GM12874 (cell line): Measurements from ENCODE around the gene ACTN1.

Experiments used
- TF ChIP-seq, protein P1 (sequence below): IDR thresholded peaks from 2 replicates; pipeline ENCODE4 v1.5.1; 2011; ENCODE audit warnings: low read depth, mild to moderate bottlenecking, control low read depth, low read length, moderate library complexity; ENCODE audit not compliant: insufficient read depth

Gene ACTN1

DNA sequence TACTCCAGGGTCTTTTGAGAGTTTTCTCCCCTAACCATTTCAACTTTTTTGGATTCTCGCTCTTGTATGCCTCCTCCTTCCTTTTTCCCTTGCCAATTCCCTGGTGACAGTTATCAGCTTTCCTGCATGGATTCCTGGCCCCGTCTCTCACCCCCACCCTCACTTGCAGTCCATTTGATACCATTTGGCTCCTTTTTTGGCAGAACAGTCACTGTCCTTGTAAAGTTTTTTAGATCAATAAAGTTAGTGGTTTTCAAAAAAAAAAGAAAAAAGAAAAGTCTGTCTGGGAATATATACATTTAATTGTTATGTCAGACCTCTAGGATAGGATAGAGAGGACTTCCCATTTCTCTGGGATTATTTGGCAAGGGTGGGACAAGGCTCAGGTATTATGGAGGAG, 42.1 kb downstream of the ACTN1 start:
- TF ChIP-seq, protein P1, sequence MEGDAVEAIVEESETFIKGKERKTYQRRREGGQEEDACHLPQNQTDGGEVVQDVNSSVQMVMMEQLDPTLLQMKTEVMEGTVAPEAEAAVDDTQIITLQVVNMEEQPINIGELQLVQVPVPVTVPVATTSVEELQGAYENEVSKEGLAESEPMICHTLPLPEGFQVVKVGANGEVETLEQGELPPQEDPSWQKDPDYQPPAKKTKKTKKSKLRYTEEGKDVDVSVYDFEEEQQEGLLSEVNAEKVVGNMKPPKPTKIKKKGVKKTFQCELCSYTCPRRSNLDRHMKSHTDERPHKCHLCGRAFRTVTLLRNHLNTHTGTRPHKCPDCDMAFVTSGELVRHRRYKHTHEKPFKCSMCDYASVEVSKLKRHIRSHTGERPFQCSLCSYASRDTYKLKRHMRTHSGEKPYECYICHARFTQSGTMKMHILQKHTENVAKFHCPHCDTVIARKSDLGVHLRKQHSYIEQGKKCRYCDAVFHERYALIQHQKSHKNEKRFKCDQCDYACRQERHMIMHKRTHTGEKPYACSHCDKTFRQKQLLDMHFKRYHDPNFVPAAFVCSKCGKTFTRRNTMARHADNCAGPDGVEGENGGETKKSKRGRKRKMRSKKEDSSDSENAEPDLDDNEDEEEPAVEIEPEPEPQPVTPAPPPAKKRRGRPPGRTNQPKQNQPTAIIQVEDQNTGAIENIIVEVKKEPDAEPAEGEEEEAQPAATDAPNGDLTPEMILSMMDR, result no peak

- TF ChIP-seq, protein P1, result no peak
These were observed 42.6 kb downstream of the ACTN1 start for GRCh38 chr14:68936476-68936875.

DNA sequence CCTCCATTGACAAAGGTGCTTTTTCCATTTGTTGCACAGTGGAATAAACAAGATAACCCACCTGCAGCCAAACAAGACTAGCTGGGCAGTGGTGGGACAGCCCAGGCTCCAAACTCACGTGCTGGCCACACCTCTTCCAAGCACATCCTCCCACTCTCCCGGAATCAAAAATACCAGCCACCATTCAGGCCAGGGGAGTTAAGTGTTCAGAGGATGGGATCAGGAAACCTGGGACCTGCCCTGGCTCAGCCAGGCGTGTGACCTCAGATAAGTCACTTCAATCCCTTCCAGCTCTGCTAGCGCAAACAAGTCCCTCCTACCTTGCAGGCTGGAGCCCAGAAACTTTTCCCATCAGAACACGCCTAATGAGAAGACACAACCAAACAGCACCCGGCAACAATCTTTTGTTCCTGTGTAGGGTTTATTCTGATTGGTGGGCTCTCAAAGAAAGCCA, 43.3 kb downstream of the ACTN1 start:
- TF ChIP-seq, protein P1, result no peak

GRCh38 chr14:68934066-68934465, 45.0 kb downstream of the ACTN1 start:
- TF ChIP-seq, protein P1, result no peak

- TF ChIP-seq, protein P1, result no peak
These were observed 46.4 kb downstream of the ACTN1 start for GRCh38 chr14:68932686-68933085.

DNA sequence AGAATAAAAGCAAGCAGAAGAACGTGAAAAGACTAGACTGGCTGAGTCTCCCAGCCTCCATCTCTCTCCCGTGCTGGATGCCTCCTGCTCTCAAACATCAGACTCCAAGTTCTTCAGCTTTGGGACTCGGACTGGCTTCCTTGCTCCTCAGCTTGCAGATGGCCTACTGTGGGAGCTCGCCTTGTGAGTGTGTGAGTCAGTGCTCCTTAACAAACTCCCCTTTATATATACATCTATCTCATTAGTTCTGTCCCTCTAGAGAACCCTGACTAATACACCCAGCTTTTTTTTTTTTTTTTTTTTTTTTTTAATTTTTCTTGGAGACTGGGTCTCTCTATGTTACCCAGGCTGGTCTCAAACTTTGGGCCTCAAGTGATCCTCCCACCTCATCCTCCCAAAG, 46.9 kb downstream of the ACTN1 start:
- TF ChIP-seq, protein P1, result no peak

GRCh38 chr14:68931474-68932051, 47.5 kb downstream of the ACTN1 start:
- TF ChIP-seq, protein P1, result no peak
